ENCODE measurements around the gene MAGI2. TPM values are rescaled to one million over a fixed set of nuclear protein-coding genes. Genes with fewer than 3 reads are reported as not detected.

Gene MAGI2
- total and polyA plus RNA-seq, 2 of the 13 experiments (the other 11 are each of a cell fraction or from before 2014, with no cell fraction given): 1.5 to 3.8 TPM

DNA sequence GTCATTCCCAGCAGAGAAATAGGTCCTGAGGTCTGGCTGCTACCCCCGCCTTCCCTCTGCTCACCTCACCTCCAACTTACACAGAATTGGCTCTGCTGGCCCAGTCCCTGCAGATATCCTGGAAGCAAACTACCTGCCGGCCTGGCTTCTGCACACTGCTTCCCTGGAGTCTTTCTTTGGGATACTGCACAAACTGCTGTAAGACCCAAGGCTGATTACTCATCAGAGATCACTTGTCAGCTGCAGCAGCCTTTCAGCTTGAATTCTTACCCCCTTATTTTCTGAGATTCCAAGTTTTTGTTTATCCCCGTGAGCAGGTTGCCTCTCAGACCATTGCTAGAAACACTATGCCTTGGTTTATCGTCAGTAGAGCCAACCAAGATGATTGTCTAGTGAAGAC is 1228.5 kb downstream of the MAGI2 start:
- WGBS (ENCODE audit: low lambda C conversion rate): 40% methylated on average over 4 of the region's 4 CpGs
- no peaks in the 10 kb centered on the region for H3K4me1 ChIP-seq (ENCODE audit: insufficient read depth, low read length)
- H3K9me3 ChIP-seq (ENCODE audit: low read length): no peaks in the 10 kb centered on the region
- no peak for DNase-seq (ENCODE audit: low spot score)
- H2AFZ ChIP-seq (ENCODE audit: low read length): no peak overlapping the region
- no peak overlapping the region for H3K4me2 ChIP-seq (ENCODE audit: low read depth, low read length)
- H4K20me1 ChIP-seq (ENCODE audit: insufficient read depth, low read length): no peaks in the 10 kb centered on the region
- no peaks in the 10 kb centered on the region for H3K36me3 ChIP-seq (replicated peaks in 1 of 2; ENCODE audit: control insufficient read depth in 1 of 2, insufficient read depth in 2 of 2, low read length in 2 of 2)
- TF ChIP-seq EED (CRISPR knock-in tag; IDR thresholded peaks at IDR 0.05): no peak
- no peak for TF ChIP-seq MAFK (conservative IDR thresholded peaks at IDR 0.05 in 1 of 2, IDR thresholded peaks at IDR 0.05 in 1 of 2; ENCODE audit: low read length in 2 of 2)
- no peak for TF ChIP-seq ZNF644 (CRISPR knock-in tag; IDR thresholded peaks at IDR 0.05; ENCODE audit: low read depth)
- TF ChIP-seq ZNF782 (CRISPR knock-in tag; IDR thresholded peaks at IDR 0.05; ENCODE audit: borderline replicate concordance): no peak
- TF ChIP-seq HNF4G (IDR thresholded peaks at IDR 0.05; ENCODE audit: borderline replicate concordance, low read depth, low read length): no peak
- TF ChIP-seq HNF4G (CRISPR knock-in tag; IDR thresholded peaks at IDR 0.05; ENCODE audit: borderline replicate concordance, low read depth): no peak
- TF ChIP-seq ZNF468 (CRISPR knock-in tag; IDR thresholded peaks at IDR 0.05): no peak
- TF ChIP-seq SNAI1 (CRISPR knock-in tag; IDR thresholded peaks at IDR 0.05; ENCODE audit: borderline replicate concordance): no peak
- TF ChIP-seq, protein P1, sequence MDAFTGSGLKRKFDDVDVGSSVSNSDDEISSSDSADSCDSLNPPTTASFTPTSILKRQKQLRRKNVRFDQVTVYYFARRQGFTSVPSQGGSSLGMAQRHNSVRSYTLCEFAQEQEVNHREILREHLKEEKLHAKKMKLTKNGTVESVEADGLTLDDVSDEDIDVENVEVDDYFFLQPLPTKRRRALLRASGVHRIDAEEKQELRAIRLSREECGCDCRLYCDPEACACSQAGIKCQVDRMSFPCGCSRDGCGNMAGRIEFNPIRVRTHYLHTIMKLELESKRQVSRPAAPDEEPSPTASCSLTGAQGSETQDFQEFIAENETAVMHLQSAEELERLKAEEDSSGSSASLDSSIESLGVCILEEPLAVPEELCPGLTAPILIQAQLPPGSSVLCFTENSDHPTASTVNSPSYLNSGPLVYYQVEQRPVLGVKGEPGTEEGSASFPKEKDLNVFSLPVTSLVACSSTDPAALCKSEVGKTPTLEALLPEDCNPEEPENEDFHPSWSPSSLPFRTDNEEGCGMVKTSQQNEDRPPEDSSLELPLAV (CRISPR knock-in tag; conservative IDR thresholded peaks at IDR 0.05; ENCODE audit: low read depth): no peak
- TF ChIP-seq, protein P2, sequence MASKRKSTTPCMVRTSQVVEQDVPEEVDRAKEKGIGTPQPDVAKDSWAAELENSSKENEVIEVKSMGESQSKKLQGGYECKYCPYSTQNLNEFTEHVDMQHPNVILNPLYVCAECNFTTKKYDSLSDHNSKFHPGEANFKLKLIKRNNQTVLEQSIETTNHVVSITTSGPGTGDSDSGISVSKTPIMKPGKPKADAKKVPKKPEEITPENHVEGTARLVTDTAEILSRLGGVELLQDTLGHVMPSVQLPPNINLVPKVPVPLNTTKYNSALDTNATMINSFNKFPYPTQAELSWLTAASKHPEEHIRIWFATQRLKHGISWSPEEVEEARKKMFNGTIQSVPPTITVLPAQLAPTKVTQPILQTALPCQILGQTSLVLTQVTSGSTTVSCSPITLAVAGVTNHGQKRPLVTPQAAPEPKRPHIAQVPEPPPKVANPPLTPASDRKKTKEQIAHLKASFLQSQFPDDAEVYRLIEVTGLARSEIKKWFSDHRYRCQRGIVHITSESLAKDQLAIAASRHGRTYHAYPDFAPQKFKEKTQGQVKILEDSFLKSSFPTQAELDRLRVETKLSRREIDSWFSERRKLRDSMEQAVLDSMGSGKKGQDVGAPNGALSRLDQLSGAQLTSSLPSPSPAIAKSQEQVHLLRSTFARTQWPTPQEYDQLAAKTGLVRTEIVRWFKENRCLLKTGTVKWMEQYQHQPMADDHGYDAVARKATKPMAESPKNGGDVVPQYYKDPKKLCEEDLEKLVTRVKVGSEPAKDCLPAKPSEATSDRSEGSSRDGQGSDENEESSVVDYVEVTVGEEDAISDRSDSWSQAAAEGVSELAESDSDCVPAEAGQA (IDR thresholded peaks at IDR 0.05; ENCODE audit: low read depth): no peak
- TF ChIP-seq, protein P2 (CRISPR knock-in tag; IDR thresholded peaks at IDR 0.05; ENCODE audit: borderline replicate concordance): no peak
- TF ChIP-seq SOX5 (CRISPR knock-in tag; IDR thresholded peaks at IDR 0.05; ENCODE audit: borderline replicate concordance): no peak
- no peak for TF ChIP-seq AFF4 (CRISPR knock-in tag; IDR thresholded peaks at IDR 0.05)
- TF ChIP-seq RBM22 (optimal IDR thresholded peaks at IDR 0.05; ENCODE audit: low read length): no peak
- H3K9ac ChIP-seq (ENCODE audit: insufficient read depth, low read depth, low read length): no peak overlapping the region
- POLR2A ChIA-PET: no interaction called here
- no peaks in the 10 kb centered on the region for H3K79me2 ChIP-seq (ENCODE audit: insufficient read depth, low read length)
- intact Hi-C loops (cut with micrococcal nuclease; ENCODE audit: unreplicated experiment) (no loop called here), in situ Hi-C loops (cut with HindIII; ENCODE audit: extremely low pct_ligation_motif_present, low pct_unique_long_range_greater_than_20kb) (no loop called here)
- ATAC-seq: no peak
- H3K27ac ChIP-seq (ENCODE audit: extremely low read length, insufficient read depth, low read length): no peak overlapping the region
- no peak for FAIRE-seq
- H3K4me3 ChIP-seq (replicated peaks in 1 of 3; ENCODE audit: insufficient read depth in 1 of 3, low read depth in 2 of 3, low read length in 3 of 3): no peak overlapping the region
- no peaks in the 10 kb centered on the region for H3K27me3 ChIP-seq (ENCODE audit: control insufficient read depth in 1 of 2, insufficient read depth in 2 of 2, low read length in 2 of 2)
- CTCF ChIA-PET (ENCODE audit: low intra/inter-chr PET ratio, low total read pairs): no interaction called here
- BruUV-seq (replicated peaks): no TSS peak
